Measurements from ENCODE around the gene TEX44.

Gene TEX44

DNA sequence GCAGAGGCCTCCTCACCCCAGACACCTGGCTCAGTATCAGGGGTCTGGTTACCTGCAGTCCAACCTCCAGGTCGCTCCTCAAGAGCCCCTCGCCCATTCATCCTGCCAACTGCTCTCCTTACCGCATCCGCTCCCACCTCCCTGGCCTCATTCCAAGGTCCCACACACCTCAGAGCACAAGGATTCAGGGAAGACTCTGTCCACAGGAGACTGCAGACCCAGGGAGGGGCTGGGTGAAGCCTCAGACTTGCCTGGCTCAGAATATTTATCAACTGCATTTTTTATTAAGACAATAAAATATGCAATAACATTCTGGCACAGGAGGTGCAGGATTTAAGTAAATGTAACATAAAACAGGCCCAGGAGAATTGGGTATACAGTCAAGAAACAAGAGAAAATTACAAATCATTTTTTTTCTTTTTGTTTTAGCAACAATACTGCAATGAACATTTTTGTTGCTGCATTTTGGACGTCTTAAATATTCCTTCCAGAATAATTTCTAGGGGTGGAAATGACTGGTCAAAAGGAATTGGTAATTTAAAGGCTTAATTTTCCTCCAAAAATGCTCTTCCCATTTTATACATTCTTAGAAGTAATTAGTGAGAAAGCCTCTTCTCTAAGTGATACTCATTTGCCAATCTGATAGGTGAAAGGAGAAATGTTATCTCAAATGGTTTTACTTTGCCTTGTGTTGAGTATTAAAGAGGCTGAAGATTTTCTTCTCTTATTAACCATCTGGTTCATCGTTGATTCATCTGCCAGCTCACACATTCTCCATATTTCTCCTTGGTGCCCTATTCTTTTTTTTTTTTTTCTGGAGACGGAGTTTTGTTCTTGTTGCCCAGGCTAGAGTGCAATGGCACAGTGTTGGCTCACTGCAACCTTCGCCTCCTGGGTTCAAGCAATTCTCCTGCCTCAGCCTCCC lies 42.5 kb downstream of the TEX44 start:
- DNase-seq, result no peak

DNA sequence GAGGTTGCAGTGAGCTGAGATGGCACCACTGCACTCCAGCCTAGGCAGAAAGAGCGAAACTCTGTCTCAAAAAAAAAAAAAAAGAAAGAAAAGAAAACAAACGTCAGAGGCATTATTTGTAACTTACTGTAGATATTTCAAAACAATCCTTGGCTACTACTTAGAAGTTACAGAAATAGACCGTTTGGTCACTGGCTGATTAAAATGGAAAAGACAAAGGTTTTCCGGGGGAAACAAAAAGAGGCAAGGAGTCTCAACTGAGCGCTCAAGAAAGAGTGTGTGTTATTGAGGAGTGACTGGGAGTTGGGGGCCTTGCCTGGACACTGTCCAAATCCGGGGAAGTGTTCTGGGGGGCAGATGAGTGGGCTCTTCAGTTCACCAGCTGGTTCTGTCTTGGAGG lies 47.6 kb downstream of the TEX44 start:
- no peak for DNase-seq

DNA sequence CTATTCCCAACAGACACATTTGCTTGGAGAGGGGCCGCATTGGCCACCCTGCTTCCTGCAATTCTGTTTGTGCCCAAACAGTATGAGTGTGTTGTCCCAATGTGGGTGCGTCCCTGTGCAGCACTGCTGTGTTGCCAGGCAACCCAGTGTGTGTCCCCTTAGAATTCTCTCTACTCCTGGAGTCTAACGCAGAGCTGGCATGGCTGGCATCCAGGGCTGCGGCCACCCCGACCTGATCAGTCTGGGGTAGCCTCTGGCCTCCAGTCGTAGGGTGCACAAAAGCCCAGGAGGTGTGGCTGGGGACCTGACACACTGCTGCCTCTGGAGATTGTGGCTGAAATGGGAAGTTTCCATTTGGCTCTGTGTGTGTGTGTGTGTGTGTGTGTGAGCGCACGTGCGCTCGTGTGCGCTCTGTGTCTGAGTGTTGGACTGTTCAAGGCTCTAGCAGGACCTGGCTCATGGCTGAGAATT lies 48.0 kb downstream of the TEX44 start:
- DNase-seq, result no peak

DNA sequence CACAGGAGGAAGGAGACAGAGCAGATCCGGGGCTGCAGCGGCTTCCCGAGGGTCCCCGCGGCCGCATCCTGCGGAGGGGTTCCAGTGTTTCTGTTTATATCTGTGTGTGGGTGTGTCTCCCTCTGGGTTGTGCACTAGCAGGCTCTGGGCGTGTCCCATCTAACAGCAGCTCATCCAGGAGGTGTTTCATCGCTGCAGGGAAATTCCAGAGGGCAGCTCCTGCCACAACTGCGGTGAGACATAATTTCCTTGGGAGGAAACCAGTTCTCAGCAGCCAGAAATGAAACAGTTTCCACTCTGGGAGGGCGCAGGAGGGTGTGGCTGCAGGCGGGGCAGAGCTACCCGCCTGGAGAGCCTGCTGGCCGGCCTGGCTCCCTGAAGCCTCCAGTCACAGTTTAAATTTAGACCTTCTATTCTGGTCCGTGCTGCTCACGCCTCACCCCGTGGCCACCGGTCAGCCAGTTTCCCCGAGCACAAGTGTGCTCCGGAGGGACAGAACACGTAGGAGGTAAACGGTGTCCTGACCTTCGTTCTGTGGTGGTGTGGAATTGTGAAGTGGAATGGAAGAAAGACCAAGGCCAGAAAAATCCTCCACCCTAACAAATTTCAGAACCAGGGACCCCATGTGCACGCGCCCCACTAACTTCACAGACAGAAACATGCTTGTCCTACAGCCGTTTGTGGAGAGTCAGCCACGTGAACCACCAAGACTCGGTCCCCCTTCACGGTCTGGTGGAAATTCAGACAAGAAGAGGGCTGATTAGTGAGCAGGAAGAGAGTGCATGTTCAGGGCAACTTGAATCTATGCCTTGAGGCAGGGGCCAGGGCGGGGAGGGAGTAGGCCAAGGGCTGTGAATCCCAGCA lies 50.2 kb downstream of the TEX44 start:
- peak; percentile 44 for DNase-seq

DNA sequence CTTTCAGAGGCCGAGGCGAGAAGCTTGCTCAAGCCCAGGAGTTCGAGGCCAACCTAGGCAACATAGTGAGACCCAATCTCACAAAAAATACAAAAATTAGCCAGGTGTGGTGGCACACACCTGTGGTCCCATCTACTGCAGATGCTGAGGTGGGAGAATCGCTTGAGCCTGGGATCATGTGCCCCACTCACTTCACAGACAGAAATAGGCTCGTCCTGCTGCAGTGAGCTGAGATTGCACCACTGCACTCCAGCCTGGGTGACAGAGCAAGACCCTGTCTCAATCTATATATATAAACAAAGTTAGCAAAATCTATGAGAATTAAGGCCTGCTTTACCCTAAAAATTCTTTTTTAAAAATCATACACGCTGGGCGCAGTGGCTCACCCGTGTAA lies 50.8 kb downstream of the TEX44 start:
- DNase-seq, result no peak
